Cardiac fibroblast (primary cell): ENCODE data around the gene FRMD4A.

Experiments
- DNase-seq, 2 donors: peaks; one replicate each; pipeline versions ENCODE4 v3.0.0 to v3.0.0-alpha.2; 2010; ENCODE audit warnings: low read depth in 2 of 2
- H3K4me3 ChIP-seq, 2 donors: replicated peaks in 1 of 2; 1 replicate in 1 of 2; 2 replicates in 1 of 2; pipeline ENCODE4 v1.5.1; 2011; ENCODE audit warnings: low read depth in 2 of 2, low read length in 2 of 2, mild to moderate bottlenecking in 2 of 2, moderate library complexity in 1 of 2
- CTCF ChIP-seq: IDR thresholded peaks from one replicate; pipeline ENCODE4 v1.5.1; 2011; ENCODE audit warnings: low read depth, mild to moderate bottlenecking, low read length, inconsistent platforms

FRMD4A gene

GRCh38 chr10:14318007-14318406, 12.7 kb downstream of the FRMD4A start:
- no peak for TF ChIP-seq CTCF
- H3K4me3 ChIP-seq: no peak overlapping the region
- DNase-seq: no peak

- TF ChIP-seq CTCF: no peak
- H3K4me3 ChIP-seq: no peak overlapping the region
- no peak for DNase-seq
These were observed 18.7 kb downstream of the FRMD4A start for GRCh38 chr10:14312014-14312413.

- no peak for TF ChIP-seq CTCF
- no peak overlapping the region for H3K4me3 ChIP-seq
These were observed 19.3 kb downstream of the FRMD4A start for GRCh38 chr10:14311206-14311957.

DNA sequence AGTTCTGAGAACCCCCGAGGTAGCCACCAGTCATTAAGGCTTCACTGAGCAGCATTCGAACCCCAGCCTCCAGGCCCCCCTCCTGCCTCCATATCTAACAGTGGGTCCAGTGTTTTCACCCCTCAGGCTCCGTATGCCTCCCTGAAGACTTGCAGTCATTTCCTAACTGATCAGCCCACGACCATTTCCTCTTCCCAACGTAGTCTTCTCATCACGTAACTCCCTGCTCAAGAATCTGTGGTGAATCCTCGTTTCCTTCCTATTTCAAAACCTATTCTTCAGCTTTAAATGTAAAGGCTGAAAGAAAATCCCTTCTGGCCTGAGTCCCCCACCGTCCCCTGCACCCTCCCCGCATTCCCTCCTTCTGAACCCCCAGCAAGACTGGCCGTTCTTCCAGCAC, 21.1 kb downstream of the FRMD4A start:
- DNase-seq: no peak
- H3K4me3 ChIP-seq: no peak overlapping the region
- TF ChIP-seq CTCF: no peak

More at GRCh38 chr10:14311206-14311957, 19.3 kb downstream of the FRMD4A start:
- DNase-seq: no peak

DNA sequence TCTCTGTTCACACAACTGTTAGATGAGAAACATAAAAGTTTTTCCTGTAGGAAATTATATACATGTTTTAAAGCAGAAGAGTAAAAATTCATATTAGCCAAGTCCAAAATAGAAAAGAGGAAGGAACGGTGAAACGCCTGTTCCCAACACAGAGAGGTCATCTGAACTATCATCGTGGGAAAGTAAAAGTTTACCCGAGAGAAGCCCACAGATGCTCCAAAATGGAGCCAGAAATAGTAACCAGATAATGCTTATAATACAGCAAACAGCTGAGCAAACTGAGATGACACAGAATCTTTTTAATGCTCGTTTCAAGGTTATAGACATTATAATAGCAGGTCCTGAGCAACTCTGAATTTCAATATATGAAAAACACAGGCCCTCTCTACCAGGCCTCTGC, 24.5 kb downstream of the FRMD4A start:
- TF ChIP-seq CTCF: no peak
- H3K4me3 ChIP-seq: no peak overlapping the region
- no peak for DNase-seq

DNA sequence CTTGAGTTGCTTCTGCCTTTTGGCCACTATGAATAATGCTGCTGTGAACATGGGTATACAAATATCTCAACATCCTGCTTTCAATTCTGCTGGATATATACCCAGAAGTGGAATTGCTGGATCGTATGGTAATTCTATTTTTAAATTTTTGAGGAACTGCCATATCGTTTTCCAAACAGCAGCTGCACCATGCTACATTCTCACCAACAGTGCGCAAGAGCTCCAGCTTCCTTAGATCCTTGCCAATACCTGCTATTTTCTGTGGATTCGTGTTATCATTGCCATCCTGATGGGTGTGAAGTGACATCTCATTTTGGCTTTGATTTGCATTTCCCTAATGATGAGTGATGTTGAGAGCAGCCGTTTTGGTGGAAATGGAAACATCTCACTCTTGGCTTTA, 26.7 kb downstream of the FRMD4A start:
- no peak for TF ChIP-seq CTCF
- H3K4me3 ChIP-seq: no peak overlapping the region
- no peak for DNase-seq

DNA sequence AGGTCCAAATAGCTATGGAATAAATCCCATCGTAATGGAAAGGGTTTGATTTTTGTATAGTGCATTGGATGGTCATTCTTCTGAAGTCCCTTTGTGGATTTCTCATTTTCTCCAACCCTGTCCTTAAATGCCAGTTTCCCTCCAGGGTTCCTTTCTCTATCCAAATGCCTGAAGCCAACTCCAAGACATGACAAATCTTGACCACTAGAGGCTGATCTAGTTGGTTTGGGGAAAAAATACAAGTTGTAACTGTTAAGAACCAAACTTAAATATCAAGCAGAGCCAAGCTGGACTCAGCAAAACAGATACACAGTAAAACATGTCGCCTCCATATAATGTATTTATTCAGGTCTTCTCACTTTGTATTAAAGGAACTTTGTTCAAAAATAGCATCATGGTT, 28.7 kb downstream of the FRMD4A start:
- H3K4me3 ChIP-seq: no peak overlapping the region
- TF ChIP-seq CTCF: peak; percentile 61
- peak; percentile 31 to 48 for DNase-seq
